Measurements from ENCODE around the gene NADK.
A peak's percentile ranks its signal among the peaks of the same experiment; 100 is the strongest.

DNA sequence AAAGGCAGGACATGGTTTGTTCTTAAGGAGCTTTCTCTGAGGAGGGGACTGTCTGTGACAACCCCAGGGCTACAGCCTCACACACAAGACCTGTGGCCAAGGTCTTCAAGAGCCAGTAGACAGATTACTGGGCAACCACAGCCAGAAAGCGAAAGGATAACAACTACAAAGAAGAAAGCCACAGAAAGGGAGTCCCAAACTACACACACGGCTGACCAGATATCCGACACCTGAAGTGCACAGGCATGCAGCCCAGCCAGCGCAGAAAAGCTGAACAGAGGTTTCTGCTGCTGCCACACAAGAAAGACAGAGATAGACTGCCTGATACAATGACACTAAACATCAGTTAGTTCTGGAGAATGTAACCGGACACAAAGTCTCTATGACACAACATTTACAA lies 21.4 kb upstream of the NADK start:
- TF ChIP-seq EZH2 (IDR thresholded peaks at IDR 0.05; ENCODE audit: borderline replicate concordance, control insufficient read depth, low read depth, low read length) (no peak), POLR2A (IDR thresholded peaks at IDR 0.05; ENCODE audit: low read depth, low read length) (no peak), TCF12 (IDR thresholded peaks at IDR 0.05; ENCODE audit: low read depth, low read length) (peak; percentile 68), JUND (IDR thresholded peaks at IDR 0.05; ENCODE audit: low read depth, low read length) (no peak)
- TF ChIP-seq, protein P1, sequence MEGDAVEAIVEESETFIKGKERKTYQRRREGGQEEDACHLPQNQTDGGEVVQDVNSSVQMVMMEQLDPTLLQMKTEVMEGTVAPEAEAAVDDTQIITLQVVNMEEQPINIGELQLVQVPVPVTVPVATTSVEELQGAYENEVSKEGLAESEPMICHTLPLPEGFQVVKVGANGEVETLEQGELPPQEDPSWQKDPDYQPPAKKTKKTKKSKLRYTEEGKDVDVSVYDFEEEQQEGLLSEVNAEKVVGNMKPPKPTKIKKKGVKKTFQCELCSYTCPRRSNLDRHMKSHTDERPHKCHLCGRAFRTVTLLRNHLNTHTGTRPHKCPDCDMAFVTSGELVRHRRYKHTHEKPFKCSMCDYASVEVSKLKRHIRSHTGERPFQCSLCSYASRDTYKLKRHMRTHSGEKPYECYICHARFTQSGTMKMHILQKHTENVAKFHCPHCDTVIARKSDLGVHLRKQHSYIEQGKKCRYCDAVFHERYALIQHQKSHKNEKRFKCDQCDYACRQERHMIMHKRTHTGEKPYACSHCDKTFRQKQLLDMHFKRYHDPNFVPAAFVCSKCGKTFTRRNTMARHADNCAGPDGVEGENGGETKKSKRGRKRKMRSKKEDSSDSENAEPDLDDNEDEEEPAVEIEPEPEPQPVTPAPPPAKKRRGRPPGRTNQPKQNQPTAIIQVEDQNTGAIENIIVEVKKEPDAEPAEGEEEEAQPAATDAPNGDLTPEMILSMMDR (IDR thresholded peaks at IDR 0.05 in 2 of 3, conservative IDR thresholded peaks at IDR 0.05 in 1 of 3; ENCODE audit: control insufficient read depth in 2 of 3, extremely low read depth in 1 of 3, insufficient read depth in 1 of 3, low read depth in 3 of 3, low read length in 3 of 3), result no peak
